A549 (cell line): Measurements from ENCODE around the gene TMEM45A. TPM values are rescaled to one million over a fixed set of nuclear protein-coding genes. Genes with fewer than 3 reads are reported as not detected.

Experiments
- ATAC-seq, 2 experiments: fragments of 200-7000 bp in 1 of 2; fragments of >200 bp in 1 of 2; cut with Nextera tagmentation in 1 of 2; cut with Tn5 transposase in 1 of 2; 3 replicates each; pipeline versions ENCODE4 v1.8.0 to v1.9.1; 2018 to 2020; ENCODE audit warnings: mild to moderate bottlenecking in 1 of 2, moderate library complexity in 1 of 2
- CTCF ChIA-PET: fragments of 300-600 bp; sonication (Branson Sonifier 250); formaldehyde crosslinking; extraction: SDS; loops from one replicate; lab custom pipeline; 2021; ENCODE audit warnings: antibody characterized with exemption, inconsistent platforms; lab: Yijun Ruan, JAX
- POLR2A ChIA-PET: fragments of 350-600 bp; formaldehyde crosslinking; extraction: SDS; loops from one replicate; lab custom pipeline; 2021; ENCODE audit warnings: antibody characterized with exemption, inconsistent platforms; lab: Yijun Ruan, JAX
- DNase-seq, 2 experiments: peaks; one replicate each; pipeline versions ENCODE4 v3.0.0 to v3.0.0-alpha.2; 2011 to 2016; ENCODE audit warnings: low read depth in 1 of 2, low spot score in 1 of 2
- FAIRE-seq: peaks from 2 replicates; lab custom pipeline; 2011; peaks lifted over from hg19 to GRCh38; lab: Jason Lieb, UNC
- H3K27ac ChIP-seq, 2 experiments: fragments of >200 bp; sonication (Bioruptor Twin); formaldehyde crosslinking; 3 replicates each; pipeline ENCODE4 v1.5.1; 2016 to 2017
- H3K4me1 ChIP-seq: fragments of >200 bp; sonication (Bioruptor Twin); formaldehyde crosslinking; 3 replicates; pipeline ENCODE4 v1.6.1; 2016
- H3K4me2 ChIP-seq: fragments of >200 bp; sonication (Bioruptor Twin); formaldehyde crosslinking; 3 replicates; pipeline ENCODE4 v1.6.1; 2016
- H3K4me3 ChIP-seq: fragments of >200 bp; sonication (Bioruptor Twin); formaldehyde crosslinking; 3 replicates; pipeline ENCODE4 v1.5.1; 2016
- H3K9me3 ChIP-seq: fragments of >200 bp; sonication (Bioruptor Twin); formaldehyde crosslinking; 3 replicates; pipeline ENCODE4 v1.6.1; 2016
- BHLHE40 ChIP-seq: IDR thresholded peaks from 2 replicates; pipeline ENCODE4 v1.6.1; 2012; ENCODE audit warnings: low read depth, low read length, inconsistent platforms
- EP300 ChIP-seq, 2 experiments: fragments of >200 bp; sonication (Bioruptor Twin); formaldehyde crosslinking; IDR thresholded peaks; 2 replicates in 1 of 2; 3 replicates in 1 of 2; pipeline ENCODE4 v1.6.1; 2016 to 2017
- ESRRA ChIP-seq: fragments of 150-350 bp; IDR thresholded peaks from 2 replicates; pipeline ENCODE4 v1.6.1; 2014; ENCODE audit warnings: mild to moderate bottlenecking, low read length, borderline replicate concordance
- FOSB ChIP-seq: fragments of 250-450 bp; sonication (Bioruptor Pico); IDR thresholded peaks from 2 replicates; pipeline ENCODE4 v1.5.0; 2020; ENCODE audit warnings: mild to moderate bottlenecking, moderate library complexity
- FOXS1 ChIP-seq: fragments of 250-450 bp; sonication (Bioruptor Pico); IDR thresholded peaks from 2 replicates; pipeline ENCODE4 v1.5.0; 2020; ENCODE audit warnings: mild to moderate bottlenecking, moderate library complexity
- GATA3 ChIP-seq: IDR thresholded peaks from 2 replicates; pipeline ENCODE4 v1.6.1; 2012; ENCODE audit warnings: borderline replicate concordance
- HEYL ChIP-seq: fragments of 250-450 bp; sonication (Bioruptor Pico); IDR thresholded peaks from 2 replicates; pipeline ENCODE4 v1.8.0; 2021; ENCODE audit warnings: mild to moderate bottlenecking, moderate library complexity
- HOXA7 ChIP-seq: fragments of 250-450 bp; sonication (Bioruptor Pico); IDR thresholded peaks from 2 replicates; pipeline ENCODE4 v1.5.0; 2020; ENCODE audit warnings: mild to moderate bottlenecking, moderate library complexity
- HOXB13 ChIP-seq: fragments of 250-450 bp; sonication (Bioruptor Pico); IDR thresholded peaks from 2 replicates; pipeline ENCODE4 v1.5.0; 2020; ENCODE audit warnings: low read depth, mild to moderate bottlenecking, moderate library complexity
- JUN ChIP-seq, 2 experiments: fragments of >200 bp; sonication (Bioruptor Twin); formaldehyde crosslinking; IDR thresholded peaks; 2 replicates in 1 of 2; 3 replicates in 1 of 2; pipeline ENCODE4 v1.6.1; 2016 to 2017
- MAZ ChIP-seq: fragments of 150-350 bp; IDR thresholded peaks from 2 replicates; pipeline ENCODE4 v1.6.1; 2014; ENCODE audit warnings: antibody characterized with exemption, low read depth, low read length, borderline replicate concordance
- POLR2A ChIP-seq: IDR thresholded peaks from 2 replicates; pipeline ENCODE4 v1.6.1; 2012; ENCODE audit warnings: mild to moderate bottlenecking, low read length
- RCOR1 ChIP-seq: fragments of 150-350 bp; IDR thresholded peaks from 2 replicates; pipeline ENCODE4 v1.6.1; 2014; ENCODE audit warnings: antibody characterized with exemption, low read length, low read depth
- RFX5 ChIP-seq: fragments of 450-650 bp; IDR thresholded peaks from 2 replicates; pipeline ENCODE4 v1.7.1; 2014; ENCODE audit warnings: antibody characterized with exemption, mild to moderate bottlenecking, moderate library complexity
- TFCP2L1 ChIP-seq: fragments of 250-450 bp; sonication (Bioruptor Pico); IDR thresholded peaks from 2 replicates; pipeline ENCODE4 v1.5.0; 2021; ENCODE audit warnings: mild to moderate bottlenecking
- WGBS: methylation state at CpG from one replicate; pipeline ENCODE4 v1.1.6; 2017; ENCODE audit errors: missing lambda C conversion rate; 5-methylcytosine and 5-hydroxymethylcytosine counted together
- polyA plus RNA-seq, 4 experiments: library from polyadenylated mRNA; depleted of rRNA in 3 of 4; stranded (reverse); fragments of >200 nt; fragmentation: RNase III in 1 of 4; extraction: RNeasy Plus Mini Kit Qiagen cat#74134 plus additional on column Dnase treatment in 1 of 4; gene quantifications; 2 replicates in 3 of 4; 3 replicates in 1 of 4; pipeline ENCODE4 v1.2.3, GENCODE V29; 2011 to 2017
- TF ChIP-seq, protein P1 (sequence below): fragments of 250-450 bp; sonication (Bioruptor Pico); IDR thresholded peaks from 2 replicates; pipeline ENCODE4 v1.5.0; 2021; ENCODE audit warnings: mild to moderate bottlenecking, moderate library complexity, borderline replicate concordance
- TF ChIP-seq, protein P2 (sequence below): fragments of >200 bp; sonication (Bioruptor Twin); formaldehyde crosslinking; IDR thresholded peaks from 3 replicates; pipeline ENCODE4 v1.5.1; 2016

The TMEM45A gene
- polyA plus RNA-seq, 2 of the 4 experiments (the other 2 are of a cell fraction) = 4.6 to 7.0 TPM

DNA sequence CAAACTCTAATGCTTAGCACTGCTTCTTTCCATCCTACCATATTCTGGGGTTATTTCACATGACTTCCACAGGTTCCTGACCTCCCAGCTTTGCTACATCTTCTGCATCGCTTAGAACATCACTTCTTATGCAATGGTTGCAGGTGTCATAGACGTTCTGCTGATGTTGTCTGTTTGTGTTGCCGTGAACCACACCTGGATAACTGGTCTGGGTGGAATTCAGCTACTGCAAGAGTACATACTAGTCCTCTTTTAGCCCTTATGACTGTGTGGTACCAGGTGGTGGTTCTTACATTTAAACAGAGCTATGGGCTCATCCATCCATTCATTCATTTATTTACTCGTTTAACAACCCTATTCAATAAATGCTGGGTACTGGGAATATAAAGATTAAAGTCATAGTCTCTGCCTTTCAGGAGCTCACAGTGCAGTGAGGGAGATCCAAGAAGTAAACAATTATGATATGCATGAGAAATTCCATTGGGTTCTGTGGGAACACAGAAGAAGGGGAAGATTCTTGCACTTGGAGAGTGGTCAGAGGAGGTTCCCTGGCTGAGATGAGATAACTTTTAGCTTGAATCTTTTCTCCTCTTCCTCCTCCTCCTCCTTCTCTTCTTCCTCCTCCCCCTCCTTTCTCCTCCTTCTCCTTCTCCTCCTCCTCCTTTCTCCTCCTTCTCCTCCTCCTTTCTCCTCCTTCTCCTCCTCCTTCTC, 30.8 kb downstream of the TMEM45A start:
- H3K4me3 ChIP-seq = no peak overlapping the region
- TF ChIP-seq EP300 (IDR thresholded peaks at IDR 0.05) = no peak
- TF ChIP-seq HEYL (CRISPR knock-in tag) = no peak
- TF ChIP-seq RFX5 = no peak
- no peak for TF ChIP-seq TFCP2L1 (CRISPR knock-in tag)
- no peak for TF ChIP-seq HOXA7
- TF ChIP-seq MAZ = no peak
- no peak for TF ChIP-seq ESRRA
- ChIA-PET POLR2A (no interaction called here), CTCF (interaction anchor here (1.0 to 1.2 kb wide), 2 partner anchors 40 to 61 kb away, joined by 3 read pairs; no protein-coding TSS in a partner anchor)
- WGBS = 24% methylated on average over 4 of the region's 4 CpGs
- H3K9me3 ChIP-seq = no peaks in the 10 kb centered on the region
- FAIRE-seq (no peak), ATAC-seq (no peak), DNase-seq (no peak)
- H3K4me1 ChIP-seq = peaks cover 4% of the 10 kb centered on the region; the same call in 1 of the 3 replicates
- no peak overlapping the region for H3K4me2 ChIP-seq
- no peak overlapping the region for H3K27ac ChIP-seq

DNA sequence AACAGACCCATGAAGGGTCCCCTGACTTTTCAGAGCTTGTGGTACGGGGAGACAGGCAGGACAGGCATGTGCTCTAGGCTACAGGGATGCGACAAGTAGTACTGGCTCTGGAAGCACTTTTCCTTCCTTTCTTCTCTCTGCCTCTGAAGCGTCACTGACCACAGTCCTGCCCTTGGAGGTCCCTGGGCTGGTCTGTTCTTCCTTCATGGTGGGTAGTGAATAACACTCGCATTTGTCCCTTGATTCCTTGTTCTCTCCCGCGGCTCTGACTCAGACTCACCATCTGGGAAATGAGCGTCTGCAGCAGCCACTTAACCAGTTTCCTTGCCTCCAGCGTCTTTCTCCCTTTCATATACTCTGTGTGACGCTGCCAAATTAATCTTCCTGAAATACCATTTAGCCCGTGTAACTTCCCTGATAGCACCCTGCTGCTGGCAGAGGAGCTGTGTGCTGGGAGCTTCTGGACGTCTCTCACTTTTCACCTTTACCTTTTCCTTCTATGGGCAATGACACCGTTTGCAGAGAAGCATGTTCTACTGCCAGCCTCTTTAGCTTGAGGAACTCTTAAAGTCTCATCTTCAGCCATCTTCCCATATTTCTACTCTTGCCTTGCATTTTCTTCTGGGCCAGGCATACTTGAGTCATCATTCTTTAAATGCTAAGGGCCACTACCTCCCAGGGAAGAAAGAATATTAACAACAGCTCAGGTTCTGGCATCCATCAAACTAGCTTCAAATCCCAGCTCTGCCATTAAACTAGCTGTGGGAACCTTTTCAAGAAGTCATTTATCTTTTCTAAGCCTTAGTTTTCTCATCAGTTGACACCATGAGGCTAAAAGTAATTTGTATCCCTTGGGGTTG, 33.6 kb downstream of the TMEM45A start:
- ChIA-PET CTCF (interaction anchor here (0.7 to 1.7 kb wide), 4 partner anchors 64 to 1110 kb away, joined by 3 to 4 read pairs (median 4); no protein-coding TSS in a partner anchor), POLR2A (no interaction called here)
- Histone ChIP-seq H3K27ac (no peak overlapping the region), H3K9me3 (no peaks in the 10 kb centered on the region), H3K4me2 (no peak overlapping the region), H3K4me1 (peaks cover 4% of the 10 kb centered on the region; the same call in 1 of the 3 replicates), H3K4me3 (no peak overlapping the region)
- peak; percentile 30 to 36; a peak in 4 of 6 replicates for ATAC-seq
- WGBS = 37% methylated on average over 12 of the region's 12 CpGs
- no peak for FAIRE-seq
- peak in 1 of 2 experiments; percentile 7 for DNase-seq
- no peak for TF ChIP-seq HOXB13 (CRISPR knock-in tag)
- no peak for TF ChIP-seq HOXA7
- TF ChIP-seq GATA3 = no peak
- TF ChIP-seq, protein P1, sequence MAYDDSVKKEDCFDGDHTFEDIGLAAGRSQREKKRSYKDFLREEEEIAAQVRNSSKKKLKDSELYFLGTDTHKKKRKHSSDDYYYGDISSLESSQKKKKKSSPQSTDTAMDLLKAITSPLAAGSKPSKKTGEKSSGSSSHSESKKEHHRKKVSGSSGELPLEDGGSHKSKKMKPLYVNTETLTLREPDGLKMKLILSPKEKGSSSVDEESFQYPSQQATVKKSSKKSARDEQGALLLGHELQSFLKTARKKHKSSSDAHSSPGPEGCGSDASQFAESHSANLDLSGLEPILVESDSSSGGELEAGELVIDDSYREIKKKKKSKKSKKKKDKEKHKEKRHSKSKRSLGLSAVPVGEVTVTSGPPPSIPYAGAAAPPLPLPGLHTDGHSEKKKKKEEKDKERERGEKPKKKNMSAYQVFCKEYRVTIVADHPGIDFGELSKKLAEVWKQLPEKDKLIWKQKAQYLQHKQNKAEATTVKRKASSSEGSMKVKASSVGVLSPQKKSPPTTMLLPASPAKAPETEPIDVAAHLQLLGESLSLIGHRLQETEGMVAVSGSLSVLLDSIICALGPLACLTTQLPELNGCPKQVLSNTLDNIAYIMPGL (CRISPR knock-in tag) = no peak
- no peak for TF ChIP-seq RCOR1
- no peak for TF ChIP-seq JUN (IDR thresholded peaks at IDR 0.05)
- TF ChIP-seq FOXS1 = no peak
- TF ChIP-seq BHLHE40 = no peak
- no peak for TF ChIP-seq MAZ
- TF ChIP-seq FOSB (CRISPR knock-in tag) = no peak
- TF ChIP-seq POLR2A = no peak

DNA sequence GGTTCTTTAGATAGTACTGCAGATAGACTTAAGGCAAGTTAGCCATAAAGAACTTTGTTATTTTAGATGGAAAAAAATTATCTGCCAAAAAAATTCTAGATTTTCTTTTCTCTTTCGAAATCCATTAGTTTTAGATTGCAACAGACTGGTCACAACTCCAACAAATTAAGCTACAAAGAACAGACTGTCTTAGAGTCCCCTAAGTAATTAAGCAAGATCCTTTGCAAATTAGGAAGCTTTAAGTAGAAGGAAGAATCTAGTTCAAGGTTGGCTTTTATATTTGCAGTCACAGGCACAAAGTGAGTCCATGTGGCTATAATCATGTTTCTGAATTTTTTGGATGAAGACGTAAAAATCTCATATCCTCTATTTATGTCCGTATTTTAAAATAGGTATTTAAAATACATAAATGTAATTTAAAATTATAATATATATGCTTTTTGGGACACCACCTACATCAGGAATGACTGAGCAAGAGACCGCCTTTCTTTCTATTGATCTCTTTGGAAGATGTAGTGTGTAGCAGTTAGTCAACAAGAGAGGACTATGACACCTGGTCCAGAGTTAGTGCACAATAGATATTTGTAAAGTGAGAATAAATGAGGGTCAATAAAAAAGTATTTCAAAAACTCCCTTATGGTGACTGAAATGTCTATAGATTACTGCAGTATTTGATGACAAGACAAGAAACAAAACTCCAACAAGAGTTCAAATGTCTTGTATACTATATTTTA, 34.4 kb downstream of the TMEM45A start:
- Histone ChIP-seq H3K4me3 (no peak overlapping the region), H3K27ac (no peak overlapping the region), H3K9me3 (no peaks in the 10 kb centered on the region), H3K4me2 (no peak overlapping the region), H3K4me1 (peaks cover 4% of the 10 kb centered on the region; the same call in 1 of the 3 replicates)
- WGBS = 74% methylated on average over 4 of the region's 4 CpGs
- TF ChIP-seq BHLHE40 = no peak
- TF ChIP-seq, protein P2, sequence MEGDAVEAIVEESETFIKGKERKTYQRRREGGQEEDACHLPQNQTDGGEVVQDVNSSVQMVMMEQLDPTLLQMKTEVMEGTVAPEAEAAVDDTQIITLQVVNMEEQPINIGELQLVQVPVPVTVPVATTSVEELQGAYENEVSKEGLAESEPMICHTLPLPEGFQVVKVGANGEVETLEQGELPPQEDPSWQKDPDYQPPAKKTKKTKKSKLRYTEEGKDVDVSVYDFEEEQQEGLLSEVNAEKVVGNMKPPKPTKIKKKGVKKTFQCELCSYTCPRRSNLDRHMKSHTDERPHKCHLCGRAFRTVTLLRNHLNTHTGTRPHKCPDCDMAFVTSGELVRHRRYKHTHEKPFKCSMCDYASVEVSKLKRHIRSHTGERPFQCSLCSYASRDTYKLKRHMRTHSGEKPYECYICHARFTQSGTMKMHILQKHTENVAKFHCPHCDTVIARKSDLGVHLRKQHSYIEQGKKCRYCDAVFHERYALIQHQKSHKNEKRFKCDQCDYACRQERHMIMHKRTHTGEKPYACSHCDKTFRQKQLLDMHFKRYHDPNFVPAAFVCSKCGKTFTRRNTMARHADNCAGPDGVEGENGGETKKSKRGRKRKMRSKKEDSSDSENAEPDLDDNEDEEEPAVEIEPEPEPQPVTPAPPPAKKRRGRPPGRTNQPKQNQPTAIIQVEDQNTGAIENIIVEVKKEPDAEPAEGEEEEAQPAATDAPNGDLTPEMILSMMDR = no peak
- ChIA-PET CTCF (interaction anchor here (0.7 to 1.7 kb wide), 3 partner anchors 63 to 669 kb away, joined by 3 to 4 read pairs (median 4); no protein-coding TSS in a partner anchor), POLR2A (no interaction called here)
- DNase-seq (no peak), FAIRE-seq (no peak), ATAC-seq (no peak)
